HG03108 (cell line): ENCODE data around the gene HSD11B1L.
"Not testable (repeated sequence)": the region's sequence is repeated elsewhere in the genome, so short reads cannot be mapped to it uniquely, and the experiment has no call there.

Experiments used
- ATAC-seq: cut with Tn5 transposase; IDR thresholded peaks from one replicate; pipeline ENCODE4 v1.9.1; 2021; ENCODE audit warnings: moderate library complexity; ENCODE audit not compliant: unreplicated experiment

Gene HSD11B1L

DNA sequence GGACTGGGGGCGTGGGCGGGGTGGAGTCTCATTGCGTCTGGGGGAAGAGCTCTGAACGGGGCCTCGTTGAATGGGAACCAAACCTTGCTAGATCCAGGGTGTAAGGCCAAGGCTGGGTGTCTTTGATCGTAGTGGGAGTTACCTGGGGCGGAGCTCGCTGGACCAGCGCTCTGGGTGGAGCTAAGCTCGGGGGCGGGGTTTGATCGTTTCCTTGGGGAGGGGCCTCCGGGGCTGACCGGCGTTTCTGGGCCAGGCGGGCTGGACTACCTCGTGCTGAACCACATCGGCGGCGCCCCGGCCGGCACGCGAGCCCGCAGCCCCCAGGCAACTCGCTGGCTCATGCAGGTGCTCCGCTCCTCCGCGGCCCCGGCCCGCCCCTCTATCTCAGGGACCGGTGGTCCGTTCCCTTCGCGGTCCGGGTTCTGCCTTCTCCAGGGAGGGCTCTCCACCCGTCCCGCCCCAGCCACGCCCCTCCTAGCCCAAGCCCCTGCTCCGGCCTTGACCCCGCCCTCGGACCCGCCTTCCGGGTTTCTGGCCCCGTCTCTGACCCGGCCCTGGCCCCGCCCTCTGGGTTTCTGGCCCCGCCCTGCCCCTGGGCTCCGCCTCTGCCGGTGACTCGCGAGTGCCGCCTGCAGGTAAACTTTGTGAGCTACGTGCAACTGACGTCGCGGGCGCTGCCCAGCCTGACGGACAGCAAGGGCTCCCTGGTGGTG, 6.0 kb downstream of the HSD11B1L start:
- ATAC-seq = peak; percentile 39

DNA sequence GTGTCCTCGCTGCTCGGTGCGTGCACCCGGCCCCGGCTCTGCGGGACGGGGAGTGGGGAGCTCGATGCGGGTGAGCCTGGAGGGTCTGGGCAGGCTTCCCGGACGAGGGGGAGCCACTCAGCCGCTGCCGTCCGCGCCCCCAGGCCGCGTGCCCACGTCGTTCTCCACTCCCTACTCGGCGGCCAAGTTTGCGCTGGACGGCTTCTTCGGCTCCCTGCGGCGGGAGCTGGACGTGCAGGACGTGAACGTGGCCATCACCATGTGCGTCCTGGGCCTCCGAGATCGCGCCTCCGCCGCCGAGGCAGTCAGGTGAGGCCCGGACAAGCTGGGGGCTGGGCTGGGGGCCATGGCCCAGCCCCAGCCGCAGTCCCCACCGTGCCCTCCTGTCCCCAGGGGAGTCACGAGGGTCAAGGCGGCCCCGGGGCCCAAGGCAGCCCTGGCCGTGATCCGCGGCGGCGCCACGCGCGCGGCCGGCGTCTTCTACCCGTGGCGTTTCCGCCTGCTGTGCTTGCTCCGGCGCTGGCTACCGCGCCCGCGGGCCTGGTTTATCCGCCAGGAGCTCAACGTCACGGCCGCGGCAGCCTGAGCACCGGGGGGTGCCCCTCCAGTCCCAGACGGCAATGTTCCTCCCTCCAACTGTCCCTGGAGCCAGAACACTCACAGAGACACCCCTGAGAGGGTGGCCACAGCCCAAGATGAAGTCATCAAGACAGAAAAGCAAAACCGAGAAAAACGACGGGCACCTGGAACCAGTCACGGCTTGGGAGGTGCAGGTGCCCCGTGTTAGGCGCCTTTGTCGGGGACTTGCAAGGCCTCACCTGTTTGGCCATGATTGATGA, 6.8 kb downstream of the HSD11B1L start:
- ATAC-seq = no peak

GRCh38 chr19:5688262-5688881, 7.5 kb downstream of the HSD11B1L start:
- not testable (repeated sequence) for ATAC-seq

DNA sequence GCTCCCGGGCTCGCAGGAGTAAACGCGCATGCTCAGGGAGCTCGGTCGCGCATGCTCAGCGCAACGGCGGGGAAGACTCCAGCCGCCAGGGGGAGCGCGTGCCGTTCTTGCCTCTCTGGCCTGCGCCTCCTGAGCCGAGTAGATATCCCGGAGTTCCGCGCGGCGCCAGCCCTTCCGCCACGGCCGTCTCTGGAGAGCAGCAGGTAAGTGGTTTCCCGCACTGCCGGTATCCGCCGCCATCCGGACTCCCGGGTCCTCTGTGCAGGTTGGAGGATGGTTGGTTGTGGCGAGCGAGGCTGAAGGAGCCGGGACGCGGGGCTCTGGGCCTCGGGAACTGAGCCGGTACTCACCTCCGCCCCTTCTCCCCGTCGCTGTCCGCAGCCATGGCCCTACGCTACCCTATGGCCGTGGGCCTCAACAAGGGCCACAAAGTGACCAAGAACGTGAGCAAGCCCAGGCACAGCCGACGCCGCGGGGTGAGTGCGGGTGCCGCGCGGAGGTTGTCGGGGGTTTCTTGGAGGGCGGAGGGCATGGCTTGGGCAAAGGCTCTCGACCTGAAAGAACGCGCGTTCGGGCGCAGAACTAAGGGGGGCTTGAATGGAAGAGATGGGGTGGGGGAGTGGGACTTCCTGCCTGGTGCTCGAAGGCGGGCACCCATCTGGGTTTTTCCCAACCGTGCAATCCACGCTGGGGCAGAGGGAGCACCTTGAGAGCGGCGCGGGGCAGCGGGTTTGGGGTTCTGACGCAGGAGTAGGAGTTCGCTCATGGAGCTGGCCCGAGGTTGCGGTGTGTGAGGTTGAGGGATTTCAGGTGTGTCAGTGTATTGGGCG, 9.5 kb downstream of the HSD11B1L start, which contains the start of gene RPL36:
Gene RPL36, plus strand, starts transcription at position 171 of the 830 bp plus-strand sequence. Its CDS starts 213 bp downstream, at position 384.
- no peak for ATAC-seq

GRCh38 chr19:5690955-5691821, 10.4 kb downstream of the HSD11B1L start:
- no peak for ATAC-seq

- ATAC-seq = no peak
Measured at GRCh38 chr19:5691822-5692722, 11.2 kb downstream of the HSD11B1L start.

- no peak for ATAC-seq
Measured at GRCh38 chr19:5692723-5693194, 11.9 kb downstream of the HSD11B1L start.

DNA sequence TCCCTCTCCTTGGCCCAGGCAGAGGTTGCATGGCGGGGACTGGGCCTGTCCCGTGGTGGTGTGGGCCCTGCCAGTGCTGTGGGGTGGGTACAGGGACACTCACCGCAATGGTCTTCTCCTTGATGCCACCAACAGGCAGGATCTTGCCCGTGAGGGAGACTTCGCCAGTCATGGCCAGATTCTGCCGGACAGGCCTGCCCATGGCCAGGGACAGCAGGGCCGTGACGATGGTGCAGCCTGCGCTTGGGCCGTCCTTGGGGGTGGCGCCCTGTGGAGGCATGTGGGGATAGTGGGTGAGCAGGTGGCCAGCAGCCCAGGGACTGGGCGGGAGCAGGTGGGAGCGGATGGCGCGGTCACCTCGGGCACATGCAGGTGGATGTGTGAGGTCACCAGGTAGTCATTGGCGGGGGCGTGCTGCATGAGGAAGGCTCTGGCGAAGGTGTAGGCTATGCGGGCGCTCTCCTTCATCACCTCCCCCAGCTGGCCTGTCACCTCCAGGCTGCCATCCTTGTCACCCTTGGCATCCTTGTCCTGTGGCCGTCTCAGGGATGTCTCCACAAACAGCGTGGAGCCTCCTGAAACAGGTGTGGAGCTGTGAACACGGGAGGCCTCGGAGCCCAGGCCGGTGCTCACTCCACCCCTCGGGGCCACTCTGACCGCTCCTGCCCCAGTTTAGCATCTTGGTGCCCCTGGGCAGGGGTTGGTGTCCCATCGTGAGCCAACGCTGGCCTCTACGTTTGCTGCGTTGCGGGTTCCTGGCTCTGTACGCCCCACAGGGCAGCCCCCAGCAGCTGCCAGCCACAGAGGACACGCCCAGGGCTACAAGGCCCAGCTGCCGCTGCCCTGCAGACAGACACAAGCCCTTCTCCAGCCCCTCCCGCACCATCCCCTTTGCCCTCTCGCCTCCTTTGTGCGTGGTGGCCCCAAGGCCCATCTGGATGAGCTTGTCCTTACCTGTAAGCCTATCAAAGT, 12.7 kb downstream of the HSD11B1L start:
- no peak for ATAC-seq

DNA sequence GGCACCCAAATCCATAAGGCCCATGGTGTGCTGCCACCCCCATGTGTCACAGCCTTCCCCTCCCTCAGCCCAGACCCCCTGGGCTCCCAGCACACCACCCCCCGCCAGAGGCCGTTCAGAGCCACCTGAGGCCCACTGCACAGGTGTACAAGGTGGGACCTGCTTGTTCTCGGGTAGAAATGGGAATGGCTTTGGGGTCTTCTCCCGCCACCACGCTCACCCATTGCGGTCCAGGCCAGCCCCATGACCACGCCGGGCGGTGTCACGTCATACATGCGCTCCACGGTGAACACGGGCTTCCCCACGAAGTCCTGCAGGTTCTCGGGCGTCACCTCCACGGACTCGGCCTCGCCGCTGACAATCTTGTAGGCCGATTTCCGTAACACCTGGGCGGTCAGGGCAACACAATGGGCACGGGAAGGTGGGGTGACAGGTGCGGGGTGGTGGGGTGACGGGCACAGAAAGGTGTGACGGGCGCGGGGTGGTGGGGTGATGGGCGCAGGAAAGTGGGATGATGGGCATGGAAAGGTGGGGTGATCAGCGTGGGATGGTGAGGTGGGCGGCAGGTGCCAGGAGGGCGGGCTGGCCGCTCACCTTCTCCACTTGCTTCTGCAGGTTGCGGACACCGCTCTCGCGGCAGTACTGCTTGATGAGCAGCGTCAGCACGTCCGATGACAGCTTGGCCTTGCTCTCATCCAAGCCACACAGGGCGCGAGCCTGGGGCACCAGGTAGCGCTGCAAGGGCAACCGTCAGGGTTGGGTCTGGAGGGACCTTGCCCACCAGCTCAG, 13.5 kb downstream of the HSD11B1L start:
- no peak for ATAC-seq

- ATAC-seq = no peak
Measured at GRCh38 chr19:5694956-5695648, 14.3 kb downstream of the HSD11B1L start.

GRCh38 chr19:5695649-5696195, 14.9 kb downstream of the HSD11B1L start:
- no peak for ATAC-seq

GRCh38 chr19:5696196-5697021, 15.6 kb downstream of the HSD11B1L start:
- ATAC-seq = no peak

DNA sequence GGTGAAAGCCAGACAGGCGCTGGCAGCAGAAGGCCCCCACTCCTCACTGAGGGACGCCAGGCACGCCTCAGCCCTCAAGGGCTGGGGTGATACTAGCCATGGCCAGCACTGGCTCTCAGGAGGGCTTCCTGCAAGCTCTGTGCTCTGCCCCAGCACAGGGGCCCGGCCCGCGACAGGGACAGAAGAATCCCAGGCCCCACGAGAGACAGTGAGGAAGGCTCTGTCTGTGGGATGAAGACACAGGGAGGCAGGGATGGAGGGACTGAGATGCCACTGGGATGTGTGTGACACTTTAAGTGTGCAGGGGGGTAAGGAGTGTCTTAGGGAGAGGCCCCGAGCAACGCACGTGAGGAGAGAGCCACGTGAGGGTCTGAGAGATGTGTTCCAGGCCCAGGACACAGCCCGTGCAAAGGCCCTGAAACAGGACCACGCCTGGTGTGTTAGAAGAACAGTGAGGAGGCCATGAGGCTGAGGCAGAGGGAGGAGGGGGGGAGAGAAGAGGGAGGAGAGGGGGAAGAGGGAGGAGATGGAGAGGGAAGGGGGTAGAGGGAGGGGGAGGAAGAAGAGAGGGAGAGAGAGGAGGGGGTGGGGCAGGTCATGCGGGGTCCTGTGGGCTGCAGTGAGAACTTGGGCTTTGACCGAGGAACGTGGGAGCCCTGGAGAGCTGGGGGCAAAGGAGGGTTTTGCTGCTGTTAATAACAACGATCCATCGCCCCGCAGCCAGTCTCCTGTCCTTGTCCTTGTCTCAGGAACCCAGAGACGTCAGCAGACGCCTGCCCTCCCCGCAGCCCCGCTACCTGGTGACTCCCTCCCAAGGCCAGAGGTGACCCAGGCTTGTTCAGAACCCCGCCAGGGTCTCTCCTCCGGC, 16.4 kb downstream of the HSD11B1L start:
- ATAC-seq = no peak
